GM19025 (cell line): ENCODE data around the gene GSTO2.
A peak's percentile ranks its signal among the peaks of the same experiment; 100 is the strongest.

ENCODE experiments used
- ATAC-seq: cut with Tn5 transposase; IDR thresholded peaks from one replicate; pipeline ENCODE4 v1.9.1; 2021; ENCODE audit warnings: mild to moderate bottlenecking, low read depth, moderate library complexity; ENCODE audit not compliant: unreplicated experiment

The GSTO2 gene

DNA sequence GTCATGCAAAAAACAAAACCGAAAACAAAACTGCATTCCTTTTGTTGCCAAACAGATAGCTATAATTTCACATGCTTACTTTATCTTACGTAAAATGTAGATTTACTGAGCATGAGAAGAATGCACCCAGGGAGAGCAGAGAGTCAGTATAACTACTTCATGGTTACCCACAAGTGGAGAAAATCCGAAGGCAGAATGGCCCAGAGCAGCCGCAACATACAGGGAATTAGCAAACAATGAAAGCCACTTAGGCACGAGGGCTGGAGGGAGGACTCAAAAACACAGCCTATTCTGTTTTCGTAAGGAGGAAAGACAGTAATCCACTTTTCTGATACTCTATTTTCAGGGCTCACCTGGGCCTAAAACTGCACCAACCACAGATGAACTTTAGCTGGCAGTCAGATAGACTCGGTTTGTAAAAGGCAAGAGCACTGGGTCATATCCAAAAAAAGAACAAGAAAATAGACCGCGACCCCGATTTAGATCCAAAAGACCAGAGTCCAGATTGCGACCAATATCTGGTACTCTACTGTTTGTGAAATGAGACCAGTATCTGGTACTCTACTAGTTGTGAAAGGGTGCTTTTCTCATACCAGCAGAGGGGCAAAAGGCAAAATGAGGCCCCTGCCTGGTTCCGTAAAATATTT lies 68.0 kb downstream of the GSTO2 start:
- ATAC-seq: peak; percentile 12

GRCh38 chr10:104337521-104337984 lies 68.6 kb downstream of the GSTO2 start:
- ATAC-seq: peak; percentile 41

DNA sequence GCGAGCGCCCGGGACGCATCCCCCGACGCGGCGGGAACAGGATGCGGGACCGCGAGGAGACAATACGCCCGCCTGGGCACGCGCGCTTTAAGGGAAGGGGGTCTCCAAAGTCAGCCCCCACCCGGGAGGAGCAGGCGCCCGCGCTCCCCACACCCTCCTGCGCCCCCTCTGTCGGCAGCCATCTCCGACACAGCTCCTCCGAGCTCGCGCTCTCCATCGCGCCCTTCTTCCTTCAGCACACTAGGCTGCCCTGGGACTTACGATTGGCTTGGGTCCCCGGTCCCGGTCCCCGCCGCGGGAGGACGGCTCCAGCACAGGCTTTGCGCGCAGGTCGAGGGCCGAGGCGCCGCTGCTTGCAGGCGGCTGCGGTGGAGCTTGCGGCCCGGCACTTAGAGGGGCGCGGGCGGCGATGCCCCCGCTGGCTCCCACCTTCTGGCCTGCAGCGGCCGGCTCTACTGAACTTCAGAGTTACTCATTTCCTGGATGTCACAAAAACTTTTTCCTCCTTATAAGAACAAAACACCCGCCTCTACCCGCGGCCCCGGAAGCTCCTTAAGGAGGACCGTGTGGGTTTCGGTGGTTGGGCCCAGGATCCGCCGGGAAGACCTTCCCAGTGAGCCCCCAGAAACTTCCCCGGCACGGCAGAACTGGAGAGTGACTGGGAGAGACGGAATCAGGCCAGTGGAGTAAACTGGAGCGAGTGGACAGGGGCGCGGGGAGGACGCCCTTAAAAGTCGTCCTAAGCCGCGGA lies 69.2 kb downstream of the GSTO2 start, which contains the start of gene ITPRIP:
ITPRIP (minus strand) TSS at position 481 of the 751 bp plus-strand sequence. CDS start 22,414 bp downstream, outside the sequence.
- peak; percentile 70 for ATAC-seq

- no peak for ATAC-seq
These were observed 70.6 kb downstream of the GSTO2 start for GRCh38 chr10:104339469-104340110.

GRCh38 chr10:104340111-104340526 lies 71.1 kb downstream of the GSTO2 start:
- ATAC-seq: no peak

DNA sequence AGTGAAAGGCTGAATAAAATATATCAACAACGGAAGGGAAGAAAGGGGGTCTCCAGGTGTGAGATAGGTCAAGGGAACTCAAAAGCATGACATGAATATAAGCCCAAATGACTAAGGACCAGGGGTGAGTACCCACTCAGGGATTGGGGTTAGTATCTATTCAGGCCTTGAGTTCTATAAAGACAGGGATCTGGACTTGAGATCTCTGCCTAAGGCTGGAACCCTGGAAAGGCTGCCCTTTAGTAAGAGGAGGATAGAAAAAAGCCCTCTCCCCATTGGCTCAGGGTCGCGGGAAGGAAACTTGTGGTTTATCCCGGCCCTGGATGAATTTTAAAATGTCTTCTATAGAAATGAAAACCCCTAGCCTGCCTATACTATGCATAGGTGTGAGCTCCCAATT lies 71.7 kb downstream of the GSTO2 start:
- ATAC-seq: no peak

- ATAC-seq: no peak
These were observed 74.0 kb downstream of the GSTO2 start for GRCh38 chr10:104342941-104343411.

GRCh38 chr10:104344219-104344618 lies 75.2 kb downstream of the GSTO2 start:
- no peak for ATAC-seq

DNA sequence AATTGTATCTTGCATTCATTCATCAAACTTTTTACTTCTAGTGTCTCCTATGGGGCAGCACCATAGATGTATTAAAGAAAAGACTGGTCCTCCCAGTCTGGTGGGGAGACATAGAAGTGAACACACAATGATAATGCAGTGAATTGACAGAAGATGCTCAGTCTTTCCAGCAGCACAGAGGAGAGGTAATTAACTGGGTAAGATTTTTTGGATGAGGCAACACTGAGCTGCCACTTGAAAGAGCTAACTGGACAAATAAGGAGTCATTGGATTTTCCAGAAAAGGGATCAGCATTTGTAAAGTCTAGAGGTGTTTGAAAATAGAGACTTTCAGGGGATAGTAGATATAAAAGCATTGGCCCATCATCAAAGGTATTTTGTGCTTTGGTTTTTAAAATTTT lies 76.5 kb downstream of the GSTO2 start:
- no peak for ATAC-seq

- ATAC-seq: no peak
These were observed 77.0 kb downstream of the GSTO2 start for GRCh38 chr10:104345941-104346340.

DNA sequence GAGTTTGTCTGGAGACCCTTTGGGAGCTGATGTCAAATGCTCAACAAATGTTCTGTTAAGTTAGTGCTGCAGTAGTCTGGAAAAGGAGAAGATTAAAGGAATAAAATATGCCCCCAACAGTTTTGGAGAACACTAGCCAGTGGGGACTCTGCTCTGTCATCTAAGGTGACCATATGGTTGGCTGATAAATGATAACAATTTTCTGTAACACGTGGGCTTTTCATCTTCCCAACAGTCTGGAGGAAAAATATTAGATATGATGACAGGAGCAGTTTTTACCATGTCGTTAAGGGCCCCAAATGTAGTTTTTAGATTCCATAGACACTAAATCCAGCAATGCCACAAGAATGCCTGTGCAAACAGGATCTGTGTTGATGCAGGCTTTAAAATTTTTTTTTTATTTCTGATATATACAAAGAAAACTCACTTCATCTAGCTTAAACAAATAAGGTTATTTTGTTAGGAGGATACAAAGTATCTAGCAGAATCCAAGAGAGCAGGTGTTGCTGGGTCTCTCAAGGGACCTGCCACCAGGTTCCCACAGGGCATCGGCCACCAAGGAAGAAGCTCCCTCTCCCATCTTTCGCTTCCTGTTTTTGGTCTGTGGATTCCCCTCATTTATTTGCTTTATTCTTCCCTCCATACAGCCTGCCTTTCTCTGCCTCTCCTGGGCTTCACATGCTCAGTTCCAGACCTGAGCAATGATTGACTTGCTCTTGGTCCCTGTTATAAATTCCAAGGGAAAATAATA lies 78.5 kb downstream of the GSTO2 start:
- no peak for ATAC-seq

- ATAC-seq: no peak
These were observed 79.6 kb downstream of the GSTO2 start for GRCh38 chr10:104348601-104349000.

- no peak for ATAC-seq
These were observed 80.7 kb downstream of the GSTO2 start for GRCh38 chr10:104349623-104350126.

GRCh38 chr10:104350127-104350635 lies 81.2 kb downstream of the GSTO2 start:
- ATAC-seq: peak; percentile 37

GRCh38 chr10:104351061-104351702 lies 82.2 kb downstream of the GSTO2 start:
- no peak for ATAC-seq

DNA sequence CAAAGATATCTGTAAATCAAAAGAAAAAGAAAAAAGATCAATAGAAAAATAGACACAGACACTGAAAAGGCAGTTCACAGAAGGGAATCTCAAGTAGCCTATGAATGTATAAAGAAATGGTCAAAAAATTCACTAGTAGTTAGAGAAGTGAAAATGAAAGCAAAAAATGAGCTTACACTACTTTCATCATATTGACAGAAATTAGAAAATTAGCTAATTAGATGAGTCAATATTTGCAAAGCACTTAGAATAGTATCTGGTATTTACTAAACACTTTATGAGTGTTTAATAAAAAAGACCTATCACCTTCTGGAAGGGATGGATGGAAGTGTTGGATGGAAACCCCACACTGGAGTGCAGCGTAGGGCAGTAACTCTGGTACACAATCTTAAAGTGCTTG lies 82.9 kb downstream of the GSTO2 start:
- ATAC-seq: no peak

DNA sequence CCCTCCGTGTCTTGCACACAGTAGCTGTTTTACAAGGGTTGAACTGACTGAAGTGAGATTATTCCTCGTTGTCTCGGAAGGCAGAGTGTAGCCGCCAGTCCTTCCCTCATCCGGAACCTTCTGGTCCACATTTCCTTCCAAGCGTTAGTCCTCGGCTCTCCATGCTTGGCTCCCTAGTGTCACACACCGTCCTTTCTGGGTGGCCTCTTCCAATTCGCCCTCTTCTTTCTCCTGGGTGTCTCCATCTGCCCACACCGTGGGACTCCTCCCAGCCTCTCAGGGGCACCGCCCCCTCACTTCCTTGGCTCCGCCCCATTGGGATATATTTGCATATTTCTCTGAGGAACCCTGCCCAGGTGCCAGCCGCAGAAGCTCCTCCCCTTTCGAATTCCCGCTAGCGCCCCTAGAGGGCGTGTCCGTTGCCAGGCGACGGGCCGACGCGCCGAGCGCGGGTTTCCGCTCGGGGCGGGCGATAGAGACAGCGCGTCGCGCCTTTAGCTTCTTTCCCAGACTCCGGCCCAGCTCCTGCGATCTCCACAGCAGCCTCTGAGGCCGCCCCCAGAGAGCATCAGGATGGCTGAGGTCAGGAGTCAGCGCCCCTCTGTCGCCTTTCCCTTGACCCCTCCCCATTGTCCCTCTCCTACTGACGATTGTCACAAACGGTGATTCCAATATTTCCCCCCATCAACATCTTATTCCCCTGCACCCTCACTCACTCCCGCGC lies 84.5 kb downstream of the GSTO2 start, which contains the start of gene CFAP58:
CFAP58 (plus strand) TSS at position 509 of the 724 bp plus-strand sequence; CDS start at position 574, 65 bp downstream.
- peak; percentile 67 for ATAC-seq
